Mucosa of gallbladder (tissue), 1 donor: ENCODE data around the gene GUCA2B. TPM values are rescaled to one million over a fixed set of nuclear protein-coding genes. Genes with fewer than 3 reads are reported as not detected.

Experiments
- DNase-seq: peaks from one replicate; pipeline ENCODE4 v3.0.0-alpha.2; 2020; ENCODE audit warnings: low spot score
- total RNA-seq: library from RNA; stranded (reverse); gene quantifications from one replicate; pipeline ENCODE4 v1.2.1, GENCODE V29; 2021
- donor health status: DM: no; HTN: no; CAD: no.

Gene GUCA2B
- total RNA-seq, 1 donor from 2014 or later: 7.9 TPM

- DNase-seq: no peak
Observed at GRCh38 chr1:42143896-42144710, 9.1 kb upstream of the GUCA2B start.

- DNase-seq: no peak
Observed at GRCh38 chr1:42144711-42145388, 8.4 kb upstream of the GUCA2B start.

- DNase-seq: no peak
Observed at GRCh38 chr1:42145389-42145716, 7.9 kb upstream of the GUCA2B start.

- DNase-seq: no peak
Observed at GRCh38 chr1:42145764-42146625, 7.2 kb upstream of the GUCA2B start.

- DNase-seq: peak; percentile 90
Observed at GRCh38 chr1:42146626-42147320, 6.4 kb upstream of the GUCA2B start.

GRCh38 chr1:42148166-42148565 is 5.0 kb upstream of the GUCA2B start:
- no peak for DNase-seq

GRCh38 chr1:42150651-42151050 is 2.6 kb upstream of the GUCA2B start:
- no peak for DNase-seq

GRCh38 chr1:42152119-42152518 is 1.1 kb upstream of the GUCA2B start:
- peak; percentile 90 for DNase-seq

- DNase-seq: no peak
Observed at GRCh38 chr1:42153624-42154023, 414 bp downstream of the GUCA2B start.

GRCh38 chr1:42154685-42155084 is 1.5 kb downstream of the GUCA2B start:
- DNase-seq: no peak

- DNase-seq: no peak
Observed at GRCh38 chr1:42155362-42155761, 2.2 kb downstream of the GUCA2B start.

- no peak for DNase-seq
Observed at GRCh38 chr1:42157667-42158066, 4.5 kb downstream of the GUCA2B start.

- no peak for DNase-seq
Observed at GRCh38 chr1:42158189-42158588, 5.0 kb downstream of the GUCA2B start.

GRCh38 chr1:42162181-42162580 is 9.0 kb downstream of the GUCA2B start:
- no peak for DNase-seq

- DNase-seq: no peak
Observed at GRCh38 chr1:42163114-42163513, 9.9 kb downstream of the GUCA2B start.

GRCh38 chr1:42163536-42164503 is 10.6 kb downstream of the GUCA2B start:
- no peak for DNase-seq

GRCh38 chr1:42164551-42165420 is 11.6 kb downstream of the GUCA2B start, which contains the start of gene GUCA2A:
GUCA2A (minus strand) TSS chr1:42164745; CDS start chr1:42164712, 33 bp downstream.
- no peak for DNase-seq

GRCh38 chr1:42165511-42166210 is 12.5 kb downstream of the GUCA2B start:
- peak; percentile 91 for DNase-seq
